ENCODE data around the gene RELN.

Gene RELN

GRCh38 chr7:103859709-103860108 lies 129.7 kb downstream of the RELN start:
- Histone ChIP-seq H3K9ac (ENCODE audit: low read depth in 1 of 2, low read length in 2 of 2) (no peak overlapping the region), H3K27ac (ENCODE audit: low read depth in 2 of 2, low read length in 2 of 2) (no peak overlapping the region), H3K27me3 (ENCODE audit: control insufficient read depth in 2 of 2, insufficient read depth in 2 of 2, low read length in 2 of 2) (no peaks in the 10 kb centered on the region), H3K36me3 (ENCODE audit: control insufficient read depth in 2 of 2, insufficient read depth in 2 of 2, low read length in 2 of 2) (no peaks in the 10 kb centered on the region), H3K9me3 (ENCODE audit: control insufficient read depth in 2 of 2, low read length in 2 of 2) (no peaks in the 10 kb centered on the region), H3K4me1 (ENCODE audit: control insufficient read depth in 2 of 2, insufficient read depth in 2 of 2, low read length in 2 of 2) (no peaks in the 10 kb centered on the region), H3K4me3 (ENCODE audit: low read length in 2 of 2) (no peak overlapping the region)

DNA sequence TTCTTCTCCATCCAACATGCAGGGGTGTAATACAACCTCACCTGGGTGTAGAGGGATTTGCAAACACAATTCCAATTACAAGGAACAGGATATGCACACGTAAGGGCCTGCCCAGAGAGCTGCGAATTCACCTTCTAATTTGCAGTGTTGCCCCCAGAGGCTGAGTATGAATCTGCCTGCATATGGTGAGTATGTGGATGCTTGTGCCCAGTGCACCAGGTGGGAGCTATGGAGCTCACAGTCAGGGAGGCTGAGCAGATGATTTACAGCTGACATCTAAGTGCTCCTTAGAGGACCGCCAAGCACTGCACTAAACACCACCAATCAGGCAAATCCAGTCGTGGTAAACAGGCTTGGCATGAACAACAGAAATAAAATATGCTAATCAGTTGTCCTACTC lies 132.0 kb downstream of the RELN start:
- Histone ChIP-seq H3K4me3 (ENCODE audit: low read length in 2 of 2) (no peak overlapping the region), H3K9me3 (ENCODE audit: control insufficient read depth in 2 of 2, low read length in 2 of 2) (no peaks in the 10 kb centered on the region), H3K27ac (ENCODE audit: low read depth in 2 of 2, low read length in 2 of 2) (no peak overlapping the region), H3K9ac (ENCODE audit: low read depth in 1 of 2, low read length in 2 of 2) (no peak overlapping the region), H3K36me3 (ENCODE audit: control insufficient read depth in 2 of 2, insufficient read depth in 2 of 2, low read length in 2 of 2) (no peaks in the 10 kb centered on the region), H3K27me3 (ENCODE audit: control insufficient read depth in 2 of 2, insufficient read depth in 2 of 2, low read length in 2 of 2) (no peaks in the 10 kb centered on the region), H3K4me1 (ENCODE audit: control insufficient read depth in 2 of 2, insufficient read depth in 2 of 2, low read length in 2 of 2) (no peaks in the 10 kb centered on the region)

DNA sequence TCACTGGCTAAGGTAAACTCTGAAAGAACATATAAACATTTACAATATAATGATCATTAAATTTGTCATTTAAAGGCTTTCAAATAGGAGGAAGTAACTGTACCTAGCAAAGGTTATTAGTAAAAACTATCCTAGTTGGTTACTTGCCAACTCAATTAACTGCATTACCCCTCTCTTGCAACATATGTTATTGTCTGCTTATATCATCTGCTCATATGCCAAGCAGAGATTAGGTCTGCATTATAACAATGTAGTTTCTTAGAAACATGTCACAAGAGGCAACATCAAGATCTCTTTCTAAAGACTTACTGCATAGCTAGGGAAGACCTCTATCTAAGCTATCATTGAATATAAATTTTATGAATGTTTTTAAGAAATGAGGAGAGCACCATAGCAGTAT lies 132.5 kb downstream of the RELN start:
- Histone ChIP-seq H3K9me3 (ENCODE audit: control insufficient read depth in 2 of 2, low read length in 2 of 2) (no peaks in the 10 kb centered on the region), H3K27me3 (ENCODE audit: control insufficient read depth in 2 of 2, insufficient read depth in 2 of 2, low read length in 2 of 2) (no peaks in the 10 kb centered on the region), H3K27ac (ENCODE audit: low read depth in 2 of 2, low read length in 2 of 2) (no peak overlapping the region), H3K4me1 (ENCODE audit: control insufficient read depth in 2 of 2, insufficient read depth in 2 of 2, low read length in 2 of 2) (no peaks in the 10 kb centered on the region), H3K9ac (ENCODE audit: low read depth in 1 of 2, low read length in 2 of 2) (no peak overlapping the region), H3K36me3 (ENCODE audit: control insufficient read depth in 2 of 2, insufficient read depth in 2 of 2, low read length in 2 of 2) (no peaks in the 10 kb centered on the region), H3K4me3 (ENCODE audit: low read length in 2 of 2) (no peak overlapping the region)

GRCh38 chr7:103855671-103856070 lies 133.8 kb downstream of the RELN start:
- no peaks in the 10 kb centered on the region for H3K27me3 ChIP-seq (ENCODE audit: control insufficient read depth in 2 of 2, insufficient read depth in 2 of 2, low read length in 2 of 2)
- no peak overlapping the region for H3K9ac ChIP-seq (ENCODE audit: low read depth in 1 of 2, low read length in 2 of 2)
- no peak overlapping the region for H3K27ac ChIP-seq (ENCODE audit: low read depth in 2 of 2, low read length in 2 of 2)
- no peaks in the 10 kb centered on the region for H3K4me1 ChIP-seq (ENCODE audit: control insufficient read depth in 2 of 2, insufficient read depth in 2 of 2, low read length in 2 of 2)
- no peaks in the 10 kb centered on the region for H3K36me3 ChIP-seq (ENCODE audit: control insufficient read depth in 2 of 2, insufficient read depth in 2 of 2, low read length in 2 of 2)
- H3K9me3 ChIP-seq (ENCODE audit: control insufficient read depth in 2 of 2, low read length in 2 of 2) = no peaks in the 10 kb centered on the region
- no peak overlapping the region for H3K4me3 ChIP-seq (ENCODE audit: low read length in 2 of 2)

- no peaks in the 10 kb centered on the region for H3K4me1 ChIP-seq (ENCODE audit: control insufficient read depth in 2 of 2, insufficient read depth in 2 of 2, low read length in 2 of 2)
- H3K27me3 ChIP-seq (ENCODE audit: control insufficient read depth in 2 of 2, insufficient read depth in 2 of 2, low read length in 2 of 2) = no peaks in the 10 kb centered on the region
- no peak overlapping the region for H3K4me3 ChIP-seq (ENCODE audit: low read length in 2 of 2)
- no peak overlapping the region for H3K27ac ChIP-seq (ENCODE audit: low read depth in 2 of 2, low read length in 2 of 2)
- H3K36me3 ChIP-seq (ENCODE audit: control insufficient read depth in 2 of 2, insufficient read depth in 2 of 2, low read length in 2 of 2) = no peaks in the 10 kb centered on the region
- no peak overlapping the region for H3K9ac ChIP-seq (ENCODE audit: low read depth in 1 of 2, low read length in 2 of 2)
- H3K9me3 ChIP-seq (ENCODE audit: control insufficient read depth in 2 of 2, low read length in 2 of 2) = no peaks in the 10 kb centered on the region
Observed at GRCh38 chr7:103854611-103855010, 134.8 kb downstream of the RELN start.

DNA sequence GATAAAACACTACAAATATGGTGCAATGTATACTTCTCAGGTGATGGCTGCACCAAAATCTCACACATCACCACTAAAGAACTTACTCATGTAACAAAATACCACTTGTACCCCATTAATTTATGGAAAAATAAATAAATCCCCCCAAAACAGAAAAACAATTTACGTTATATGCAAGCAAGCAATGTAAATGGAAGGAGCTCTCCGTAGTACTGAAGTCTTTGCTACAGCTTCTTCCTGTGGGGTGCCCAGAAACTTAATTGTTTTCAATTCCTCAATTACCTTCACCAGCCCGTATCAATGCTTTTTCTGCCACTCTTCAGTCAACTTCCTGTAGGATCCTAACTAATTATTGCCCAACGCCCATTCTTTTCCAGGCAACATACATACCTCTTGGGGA lies 138.1 kb downstream of the RELN start:
- Histone ChIP-seq H3K9ac (ENCODE audit: low read depth in 1 of 2, low read length in 2 of 2) (no peak overlapping the region), H3K36me3 (ENCODE audit: control insufficient read depth in 2 of 2, insufficient read depth in 2 of 2, low read length in 2 of 2) (no peaks in the 10 kb centered on the region), H3K4me3 (ENCODE audit: low read length in 2 of 2) (no peak overlapping the region), H3K4me1 (ENCODE audit: control insufficient read depth in 2 of 2, insufficient read depth in 2 of 2, low read length in 2 of 2) (no peaks in the 10 kb centered on the region), H3K27me3 (ENCODE audit: control insufficient read depth in 2 of 2, insufficient read depth in 2 of 2, low read length in 2 of 2) (no peaks in the 10 kb centered on the region), H3K27ac (ENCODE audit: low read depth in 2 of 2, low read length in 2 of 2) (no peak overlapping the region), H3K9me3 (ENCODE audit: control insufficient read depth in 2 of 2, low read length in 2 of 2) (no peaks in the 10 kb centered on the region)

- Histone ChIP-seq H3K4me3 (ENCODE audit: low read length in 2 of 2) (no peak overlapping the region), H3K27me3 (ENCODE audit: control insufficient read depth in 2 of 2, insufficient read depth in 2 of 2, low read length in 2 of 2) (no peaks in the 10 kb centered on the region), H3K9me3 (ENCODE audit: control insufficient read depth in 2 of 2, low read length in 2 of 2) (no peaks in the 10 kb centered on the region), H3K4me1 (ENCODE audit: control insufficient read depth in 2 of 2, insufficient read depth in 2 of 2, low read length in 2 of 2) (no peaks in the 10 kb centered on the region), H3K36me3 (ENCODE audit: control insufficient read depth in 2 of 2, insufficient read depth in 2 of 2, low read length in 2 of 2) (no peaks in the 10 kb centered on the region), H3K27ac (ENCODE audit: low read depth in 2 of 2, low read length in 2 of 2) (no peak overlapping the region), H3K9ac (ENCODE audit: low read depth in 1 of 2, low read length in 2 of 2) (no peak overlapping the region)
Observed at GRCh38 chr7:103843689-103844480, 145.6 kb downstream of the RELN start.

DNA sequence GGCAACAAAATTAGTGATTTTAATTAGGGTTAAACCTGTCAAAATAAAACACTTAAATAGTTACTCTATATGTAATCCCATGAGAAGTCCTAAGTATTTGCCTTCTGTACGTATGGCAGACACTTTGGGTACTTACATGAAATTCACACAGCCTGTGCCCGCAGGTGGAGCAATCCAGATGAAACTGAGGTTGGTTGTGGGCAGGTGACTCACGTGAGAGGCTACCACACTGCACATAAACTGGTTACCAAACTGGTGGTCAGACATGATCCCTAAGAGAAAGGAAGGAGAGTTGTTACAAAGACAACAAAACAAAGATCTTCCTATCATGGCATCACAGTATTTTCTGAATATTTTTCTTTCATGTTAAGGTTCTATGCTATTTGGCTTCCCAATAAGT lies 156.1 kb downstream of the RELN start:
- Histone ChIP-seq H3K9me3 (ENCODE audit: control insufficient read depth in 2 of 2, low read length in 2 of 2) (no peaks in the 10 kb centered on the region), H3K9ac (ENCODE audit: low read depth in 1 of 2, low read length in 2 of 2) (no peak overlapping the region)

GRCh38 chr7:103832438-103832837 lies 157.0 kb downstream of the RELN start:
- Histone ChIP-seq H3K4me3 (ENCODE audit: low read length in 2 of 2) (no peak overlapping the region), H3K27me3 (ENCODE audit: control insufficient read depth in 2 of 2, insufficient read depth in 2 of 2, low read length in 2 of 2) (no peaks in the 10 kb centered on the region), H3K27ac (ENCODE audit: low read depth in 2 of 2, low read length in 2 of 2) (no peak overlapping the region), H3K36me3 (ENCODE audit: control insufficient read depth in 2 of 2, insufficient read depth in 2 of 2, low read length in 2 of 2) (no peaks in the 10 kb centered on the region), H3K9me3 (ENCODE audit: control insufficient read depth in 2 of 2, low read length in 2 of 2) (no peaks in the 10 kb centered on the region), H3K9ac (ENCODE audit: low read depth in 1 of 2, low read length in 2 of 2) (no peak overlapping the region), H3K4me1 (ENCODE audit: control insufficient read depth in 2 of 2, insufficient read depth in 2 of 2, low read length in 2 of 2) (no peaks in the 10 kb centered on the region)

More for the DNA sequence above, 156.1 kb downstream of the RELN start:
- no peak overlapping the region for H3K27ac ChIP-seq (ENCODE audit: low read depth in 2 of 2, low read length in 2 of 2)
- no peaks in the 10 kb centered on the region for H3K36me3 ChIP-seq (ENCODE audit: control insufficient read depth in 2 of 2, insufficient read depth in 2 of 2, low read length in 2 of 2)
- H3K4me1 ChIP-seq (ENCODE audit: control insufficient read depth in 2 of 2, insufficient read depth in 2 of 2, low read length in 2 of 2) = no peaks in the 10 kb centered on the region
- H3K27me3 ChIP-seq (ENCODE audit: control insufficient read depth in 2 of 2, insufficient read depth in 2 of 2, low read length in 2 of 2) = no peaks in the 10 kb centered on the region
- H3K4me3 ChIP-seq (ENCODE audit: low read length in 2 of 2) = no peak overlapping the region

DNA sequence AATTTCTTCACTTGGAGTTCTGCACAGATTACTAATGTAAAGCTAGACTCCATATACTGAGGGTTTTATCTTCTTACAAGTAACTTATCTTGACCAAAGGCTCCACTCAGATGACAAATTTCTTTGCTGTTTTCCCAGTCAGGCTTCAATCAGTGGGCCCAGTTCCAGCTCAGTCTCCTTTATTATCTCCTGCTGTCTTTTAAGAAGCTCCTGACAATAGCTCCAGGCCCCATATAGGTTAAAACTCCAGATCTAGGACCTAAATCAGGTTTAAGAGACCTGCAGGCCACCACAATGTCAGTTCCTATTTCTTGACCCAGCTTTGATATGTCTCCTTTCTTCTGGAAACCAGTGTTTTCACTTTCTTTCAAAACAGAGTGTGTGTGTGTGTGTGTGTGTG lies 165.2 kb downstream of the RELN start:
- no peaks in the 10 kb centered on the region for H3K9me3 ChIP-seq (ENCODE audit: control insufficient read depth in 2 of 2, low read length in 2 of 2)
- no peak overlapping the region for H3K4me3 ChIP-seq (ENCODE audit: low read length in 2 of 2)
- no peaks in the 10 kb centered on the region for H3K4me1 ChIP-seq (ENCODE audit: control insufficient read depth in 2 of 2, insufficient read depth in 2 of 2, low read length in 2 of 2)
- H3K27me3 ChIP-seq (ENCODE audit: control insufficient read depth in 2 of 2, insufficient read depth in 2 of 2, low read length in 2 of 2) = no peaks in the 10 kb centered on the region
- no peaks in the 10 kb centered on the region for H3K36me3 ChIP-seq (ENCODE audit: control insufficient read depth in 2 of 2, insufficient read depth in 2 of 2, low read length in 2 of 2)
- no peak overlapping the region for H3K9ac ChIP-seq (ENCODE audit: low read depth in 1 of 2, low read length in 2 of 2)
- no peak overlapping the region for H3K27ac ChIP-seq (ENCODE audit: low read depth in 2 of 2, low read length in 2 of 2)

All from mucosa of rectum (tissue), 2 donors.